ENCODE data around the gene TNFSF12. TPM values are rescaled to one million over a fixed set of nuclear protein-coding genes. Genes with fewer than 3 reads are reported as not detected.

TNFSF12 gene
- total RNA-seq, 1 experiment from 2014 or later, result 7.1 TPM

DNA sequence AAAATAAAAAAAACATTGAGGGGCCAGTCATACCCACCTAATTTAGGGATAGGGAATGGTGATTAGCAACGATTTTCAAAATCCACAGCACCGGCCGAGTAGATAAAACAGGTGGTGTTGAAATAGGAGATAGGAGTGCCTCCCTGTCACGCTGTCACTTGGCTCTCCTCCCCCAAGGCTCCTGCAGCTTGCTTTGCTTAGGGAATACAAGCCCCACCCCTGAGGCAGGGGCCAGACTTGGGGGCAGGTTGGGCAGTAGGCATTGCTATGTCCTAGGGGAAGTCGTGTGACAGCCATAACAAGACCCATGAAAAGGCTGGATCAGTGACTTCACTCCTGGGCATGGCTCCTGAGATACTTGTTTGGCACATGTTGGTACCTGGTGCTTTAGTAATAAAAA, 38.9 kb upstream of the TNFSF12 start:
- no peak overlapping the region for H3K56ac ChIP-seq (ENCODE audit: insufficient read length, low read depth, low read length)

More for the DNA sequence above, 38.9 kb upstream of the TNFSF12 start:
- Histone ChIP-seq H3K9me3 (ENCODE audit: control insufficient read depth, low read depth, low read length) (no peaks in the 10 kb centered on the region), H3K4ac (ENCODE audit: low read depth, low read length) (no peak overlapping the region), H2BK12ac (ENCODE audit: insufficient read length, low read depth, low read length) (no peak overlapping the region), H3K4me1 (ENCODE audit: insufficient read depth, low read length) (no peaks in the 10 kb centered on the region), H3K79me1 (ENCODE audit: insufficient read depth, low read depth, low read length, poor library complexity, severe bottlenecking) (no peaks in the 10 kb centered on the region), H3K23me2 (ENCODE audit: insufficient read length, low read depth, low read length, poor library complexity, severe bottlenecking) (no peaks in the 10 kb centered on the region), H3K14ac (ENCODE audit: insufficient read depth, low read length) (no peak overlapping the region), H3K27me3 (ENCODE audit: insufficient read depth, low read length) (no peaks in the 10 kb centered on the region), H2AK5ac (ENCODE audit: insufficient read length, low read length) (no peak overlapping the region), H3K23ac (ENCODE audit: insufficient read length, low read depth, low read length) (no peak overlapping the region), H2BK120ac (ENCODE audit: low read depth, low read length, poor library complexity, severe bottlenecking) (no peak overlapping the region), H4K91ac (ENCODE audit: insufficient read length, low read depth, low read length) (no peak overlapping the region), H3K9ac (ENCODE audit: extremely low read depth, insufficient read length, low read length) (no peak overlapping the region), H2BK5ac (ENCODE audit: insufficient read length, low read length) (no peak overlapping the region), H3T11ph (ENCODE audit: low read length) (no peak overlapping the region), H4K5ac (ENCODE audit: insufficient read length, low read depth, low read length) (no peak overlapping the region), H4K8ac (replicated peaks; ENCODE audit: insufficient read length, low read depth, low read length) (no peak overlapping the region), H2BK15ac (ENCODE audit: low read depth, low read length) (no peak overlapping the region), H2AFZ (ENCODE audit: low read length) (no peak overlapping the region), H3K79me2 (ENCODE audit: insufficient read depth, low read length) (no peaks in the 10 kb centered on the region), H3K4me2 (ENCODE audit: insufficient read depth, insufficient read length, low read length) (no peak overlapping the region), H2BK20ac (ENCODE audit: low read depth, low read length, poor library complexity, severe bottlenecking) (no peak overlapping the region), H3K18ac (ENCODE audit: insufficient read length, low read depth, low read length) (no peak overlapping the region), H4K20me1 (ENCODE audit: control insufficient read depth, insufficient read depth, insufficient read length) (no peaks in the 10 kb centered on the region), H3K27ac (ENCODE audit: insufficient read length, low read depth, low read length) (no peak overlapping the region)
- peak overlapping the region in 1 of 3 experiments; percentile 40; a peak in 1 of 7 replicates for H3K27ac Mint-ChIP-seq
- no peak for DNase-seq
- H3K27me3 Mint-ChIP-seq (ENCODE audit: low read depth), result no peaks in the 10 kb centered on the region
- H3K9me3 Mint-ChIP-seq, result no peaks in the 10 kb centered on the region
- TF ChIP-seq, protein P1, sequence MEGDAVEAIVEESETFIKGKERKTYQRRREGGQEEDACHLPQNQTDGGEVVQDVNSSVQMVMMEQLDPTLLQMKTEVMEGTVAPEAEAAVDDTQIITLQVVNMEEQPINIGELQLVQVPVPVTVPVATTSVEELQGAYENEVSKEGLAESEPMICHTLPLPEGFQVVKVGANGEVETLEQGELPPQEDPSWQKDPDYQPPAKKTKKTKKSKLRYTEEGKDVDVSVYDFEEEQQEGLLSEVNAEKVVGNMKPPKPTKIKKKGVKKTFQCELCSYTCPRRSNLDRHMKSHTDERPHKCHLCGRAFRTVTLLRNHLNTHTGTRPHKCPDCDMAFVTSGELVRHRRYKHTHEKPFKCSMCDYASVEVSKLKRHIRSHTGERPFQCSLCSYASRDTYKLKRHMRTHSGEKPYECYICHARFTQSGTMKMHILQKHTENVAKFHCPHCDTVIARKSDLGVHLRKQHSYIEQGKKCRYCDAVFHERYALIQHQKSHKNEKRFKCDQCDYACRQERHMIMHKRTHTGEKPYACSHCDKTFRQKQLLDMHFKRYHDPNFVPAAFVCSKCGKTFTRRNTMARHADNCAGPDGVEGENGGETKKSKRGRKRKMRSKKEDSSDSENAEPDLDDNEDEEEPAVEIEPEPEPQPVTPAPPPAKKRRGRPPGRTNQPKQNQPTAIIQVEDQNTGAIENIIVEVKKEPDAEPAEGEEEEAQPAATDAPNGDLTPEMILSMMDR (conservative IDR thresholded peaks at IDR 0.05), result no peak
- no peak overlapping the region for H3K4me3 Mint-ChIP-seq
- WGBS (ENCODE audit: extremely low coverage, insufficient read length, low lambda C conversion rate), result no CpG with 5 or more reads among the region's 5 CpGs
- no peaks in the 10 kb centered on the region for H3K4me1 Mint-ChIP-seq
- peaks cover 53 to 96% (median 89%) of the 10 kb centered on the region in 3 experiments for H3K36me3 Mint-ChIP-seq (ENCODE audit: insufficient read depth in 1 of 3, low read depth in 3 of 3)

Data from H9 (cell line).